ENCODE data around the gene STAC3.
"Not testable (repeated sequence)": the region's sequence is repeated elsewhere in the genome, so short reads cannot be mapped to it uniquely, and the experiment has no call there.

STAC3 gene

DNA sequence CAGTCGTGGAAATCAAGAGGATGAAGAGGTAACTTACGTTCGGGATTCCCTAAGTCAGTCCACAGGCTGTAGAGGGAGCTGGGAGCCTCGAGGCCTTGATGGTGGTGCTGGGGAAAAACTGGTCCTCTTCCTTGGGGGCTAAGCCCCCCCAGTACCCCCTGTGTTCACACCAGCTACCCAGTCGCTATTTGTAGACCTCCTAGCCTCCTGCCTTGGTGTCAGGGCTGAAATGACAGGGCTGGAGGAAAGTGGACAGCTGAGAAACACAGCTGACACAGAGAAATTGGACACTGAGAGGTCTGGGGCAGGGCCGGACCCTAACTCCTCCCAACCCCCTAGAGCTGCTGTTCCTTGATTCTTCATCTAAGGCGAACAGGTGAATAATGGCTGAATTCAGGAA is at the start of gene STAC3:
STAC3 (minus strand) TSS at position 232 of the 400 bp plus-strand sequence. CDS start 1,551 bp downstream, outside the sequence.
- H4K20me1 ChIP-seq (ENCODE audit: low read depth, low read length) = no peaks in the 10 kb centered on the region
- H3K4me3 ChIP-seq (ENCODE audit: insufficient read depth, low read length, poor library complexity, severe bottlenecking) = no peak within 1 kb of the TSS
- no peak within 1 kb of the TSS for H3K9ac ChIP-seq (ENCODE audit: low read length)
- H3K4me2 ChIP-seq (ENCODE audit: low read depth, low read length, poor library complexity, severe bottlenecking) = no peak within 1 kb of the TSS
- no peaks in the 10 kb centered on the region for H3K79me2 ChIP-seq (ENCODE audit: insufficient read depth, low read length)
- no peak for TF ChIP-seq CTCF (IDR thresholded peaks at IDR 0.05; ENCODE audit: insufficient read depth, low read length, poor library complexity, severe bottlenecking)
- no peak for TF ChIP-seq EZH2phosphoT487 (conservative IDR thresholded peaks at IDR 0.05; ENCODE audit: low read length)
- no peaks in the 10 kb centered on the region for H3K9me2 ChIP-seq (replicated peaks; ENCODE audit: insufficient read depth, low read length)
- H2AFZ ChIP-seq (ENCODE audit: low read depth, low read length, severe bottlenecking) = no peak within 1 kb of the TSS
- H3K9me3 ChIP-seq (ENCODE audit: insufficient read depth, low read length) = no peaks in the 10 kb centered on the region
- H3K27ac ChIP-seq (ENCODE audit: low read depth, low read length) = no peak within 1 kb of the TSS
- no peaks in the 10 kb centered on the region for H3K36me3 ChIP-seq (ENCODE audit: low read length)
- no peaks in the 10 kb centered on the region for H3K27me3 ChIP-seq (ENCODE audit: low read length)
- H3F3A ChIP-seq (ENCODE audit: insufficient read depth) = no peaks in the 10 kb centered on the region

GRCh38 chr12:57299514-57300016 is 48.6 kb upstream of the STAC3 start:
- H3K9ac ChIP-seq (ENCODE audit: low read length) = no peak overlapping the region
- TF ChIP-seq EZH2phosphoT487 (conservative IDR thresholded peaks at IDR 0.05; ENCODE audit: low read length) (no peak), CTCF (IDR thresholded peaks at IDR 0.05; ENCODE audit: insufficient read depth, low read length, poor library complexity, severe bottlenecking) (no peak)
- no peak overlapping the region for H3K27ac ChIP-seq (ENCODE audit: low read depth, low read length)

GRCh38 chr12:57296291-57296690 is 45.3 kb upstream of the STAC3 start:
- Histone ChIP-seq H3K9ac (ENCODE audit: low read length) (no peak overlapping the region), H3K36me3 (ENCODE audit: low read length) (peaks cover 16% of the 10 kb centered on the region; the same call in 1 of the 2 replicates), H2AFZ (ENCODE audit: low read depth, low read length, severe bottlenecking) (no peak overlapping the region), H3K27ac (ENCODE audit: low read depth, low read length) (no peak overlapping the region), H3K4me3 (ENCODE audit: insufficient read depth, low read length, poor library complexity, severe bottlenecking) (no peak overlapping the region), H3F3A (ENCODE audit: insufficient read depth) (no peaks in the 10 kb centered on the region), H4K20me1 (ENCODE audit: low read depth, low read length) (no peaks in the 10 kb centered on the region), H3K9me2 (replicated peaks; ENCODE audit: insufficient read depth, low read length) (no peaks in the 10 kb centered on the region), H3K9me3 (ENCODE audit: insufficient read depth, low read length) (no peaks in the 10 kb centered on the region), H3K27me3 (ENCODE audit: low read length) (no peaks in the 10 kb centered on the region), H3K4me2 (ENCODE audit: low read depth, low read length, poor library complexity, severe bottlenecking) (no peak overlapping the region), H3K79me2 (ENCODE audit: insufficient read depth, low read length) (no peaks in the 10 kb centered on the region)
- no peak for TF ChIP-seq EZH2phosphoT487 (conservative IDR thresholded peaks at IDR 0.05; ENCODE audit: low read length)
- no peak for TF ChIP-seq CTCF (IDR thresholded peaks at IDR 0.05; ENCODE audit: insufficient read depth, low read length, poor library complexity, severe bottlenecking)

More at GRCh38 chr12:57299514-57300016, 48.6 kb upstream of the STAC3 start:
- Histone ChIP-seq H3K79me2 (ENCODE audit: insufficient read depth, low read length) (no peaks in the 10 kb centered on the region), H3F3A (ENCODE audit: insufficient read depth) (no peaks in the 10 kb centered on the region), H3K36me3 (ENCODE audit: low read length) (peaks cover 16% of the 10 kb centered on the region; the same call in 1 of the 2 replicates), H4K20me1 (ENCODE audit: low read depth, low read length) (no peaks in the 10 kb centered on the region), H2AFZ (ENCODE audit: low read depth, low read length, severe bottlenecking) (no peak overlapping the region), H3K27me3 (ENCODE audit: low read length) (no peaks in the 10 kb centered on the region), H3K9me3 (ENCODE audit: insufficient read depth, low read length) (no peaks in the 10 kb centered on the region), H3K4me3 (ENCODE audit: insufficient read depth, low read length, poor library complexity, severe bottlenecking) (no peak overlapping the region), H3K9me2 (replicated peaks; ENCODE audit: insufficient read depth, low read length) (no peaks in the 10 kb centered on the region), H3K4me2 (ENCODE audit: low read depth, low read length, poor library complexity, severe bottlenecking) (no peak overlapping the region)

GRCh38 chr12:57282073-57282472 is 31.1 kb upstream of the STAC3 start:
- H3K27ac ChIP-seq (ENCODE audit: low read depth, low read length); H3K4me2 ChIP-seq (ENCODE audit: low read depth, low read length, poor library complexity, severe bottlenecking): not testable (repeated sequence)

More at GRCh38 chr12:57282073-57282472, 31.1 kb upstream of the STAC3 start:
- H3K79me2 ChIP-seq (ENCODE audit: insufficient read depth, low read length); H3K9me2 ChIP-seq (replicated peaks; ENCODE audit: insufficient read depth, low read length); H3K36me3 ChIP-seq (ENCODE audit: low read length); H3K9me3 ChIP-seq (ENCODE audit: insufficient read depth, low read length); H2AFZ ChIP-seq (ENCODE audit: low read depth, low read length, severe bottlenecking); H3K9ac ChIP-seq (ENCODE audit: low read length); H4K20me1 ChIP-seq (ENCODE audit: low read depth, low read length); H3K27me3 ChIP-seq (ENCODE audit: low read length); H3F3A ChIP-seq (ENCODE audit: insufficient read depth); H3K4me3 ChIP-seq (ENCODE audit: insufficient read depth, low read length, poor library complexity, severe bottlenecking): not testable (repeated sequence)

Measured in SU-DHL-6 (cell line).